Gastrocnemius medialis (tissue), 4 donors: ENCODE measurements around the gene ABR.

Experiments used
- CTCF ChIP-seq, 5 experiments: fragments of 450-650 bp in 3 of 5; fragments of 200-600 bp in 2 of 5; sonication (generic) in 2 of 5; IDR thresholded peaks in 4 of 5; conservative IDR thresholded peaks in 1 of 5; 1 replicate in 4 of 5; 2 replicates in 1 of 5; pipeline ENCODE4 v1.5.1; 2016 to 2019; ENCODE audit warnings: antibody characterized with exemption in 5 of 5, mild to moderate bottlenecking in 3 of 5, moderate library complexity in 3 of 5
- POLR2A ChIP-seq, 2 donors: fragments of 450-650 bp; IDR thresholded peaks; one replicate each; pipeline ENCODE4 v1.6.1; 2017; ENCODE audit warnings: antibody characterized with exemption in 2 of 2, mild to moderate bottlenecking in 2 of 2, moderate library complexity in 2 of 2

GRCh38 chr17:1071103-1071825, 108.5 kb downstream of the ABR start:
- no peak for TF ChIP-seq CTCF (IDR thresholded peaks at IDR 0.05 in 4 of 5, conservative IDR thresholded peaks at IDR 0.05 in 1 of 5)
- no peak for TF ChIP-seq POLR2A (IDR thresholded peaks at IDR 0.05)
